Retina (tissue), 1 donor: Measurements from ENCODE around the gene ITFG2.
"Not testable (repeated sequence)": the region's sequence is repeated elsewhere in the genome, so short reads cannot be mapped to it uniquely, and the experiment has no call there.

Source experiments
- DNase-seq: peaks from one replicate; pipeline ENCODE4 v3.0.0-alpha.2; 2016

Gene ITFG2

DNA sequence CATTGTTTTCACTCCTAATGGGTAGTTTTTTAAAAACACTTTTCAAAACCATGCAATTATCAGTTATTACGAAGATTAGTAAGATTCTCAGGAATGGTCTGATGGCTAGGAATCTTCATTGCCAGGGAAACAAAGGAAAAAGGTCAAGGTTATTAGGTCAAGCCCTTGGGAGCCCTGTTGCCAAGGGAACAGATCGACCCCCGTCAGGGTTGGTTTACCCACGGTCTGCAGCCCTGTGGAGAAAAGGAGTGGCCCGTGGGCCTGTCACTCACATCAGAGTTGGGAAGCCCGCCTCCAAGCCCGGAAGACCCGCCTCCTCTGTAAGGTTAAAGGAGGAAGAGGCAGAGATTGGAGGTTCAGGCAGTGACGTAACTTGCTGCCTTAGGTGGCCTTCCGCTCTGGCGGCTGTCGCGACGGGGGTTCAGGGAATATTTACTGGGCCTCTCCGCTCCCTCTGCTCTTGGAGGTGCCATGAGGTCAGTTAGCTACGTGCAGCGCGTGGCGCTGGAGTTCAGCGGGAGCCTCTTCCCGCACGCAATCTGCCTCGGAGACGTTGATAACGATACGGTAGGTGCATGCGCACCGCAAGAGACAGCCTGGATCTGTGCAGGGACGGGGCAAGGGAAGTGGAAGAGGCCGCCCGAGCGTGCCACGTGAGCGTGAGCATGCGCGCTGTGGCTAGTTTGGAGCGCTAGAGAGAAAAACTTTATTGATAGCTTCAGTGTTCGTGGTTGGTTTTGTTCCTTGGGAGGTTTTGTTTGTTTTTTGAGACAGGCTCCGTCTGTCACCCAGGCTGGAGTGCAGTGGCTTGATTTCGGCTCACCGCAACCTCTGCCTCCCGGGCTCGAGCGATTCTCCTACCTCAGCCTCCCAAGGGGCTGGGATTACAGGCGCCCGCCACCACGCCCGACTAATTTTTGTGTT is at the start of gene ITFG2:
TSS of gene ITFG2 (plus strand) at position 379 of the 924 bp plus-strand sequence. CDS start at position 472, 93 bp downstream.
- DNase-seq, result peak; percentile 100

- DNase-seq, result no peak
Observed at GRCh38 chr12:2764398-2764797, 48.1 kb upstream of the ITFG2 start.

DNA sequence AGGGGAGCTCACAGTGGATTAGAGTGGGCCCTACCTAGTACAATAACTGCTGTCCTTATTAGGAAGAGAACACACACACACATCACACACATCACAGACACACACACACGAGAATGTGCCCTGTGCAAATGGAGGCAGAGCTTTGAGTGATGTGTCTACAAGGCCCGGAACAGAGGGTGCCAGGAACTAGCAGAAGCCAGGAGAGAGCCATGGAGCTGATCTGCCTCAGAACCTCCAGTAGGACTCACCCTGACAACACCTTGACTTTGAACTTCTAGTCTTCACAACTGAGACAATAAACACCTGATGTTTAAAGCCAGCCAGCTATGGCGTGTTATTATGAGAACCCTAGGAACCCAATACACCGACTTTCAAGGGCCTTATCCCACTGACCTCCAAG is 47.4 kb upstream of the ITFG2 start:
- no peak for DNase-seq

- DNase-seq, result no peak
Observed at GRCh38 chr12:2765608-2766007, 46.9 kb upstream of the ITFG2 start.

DNA sequence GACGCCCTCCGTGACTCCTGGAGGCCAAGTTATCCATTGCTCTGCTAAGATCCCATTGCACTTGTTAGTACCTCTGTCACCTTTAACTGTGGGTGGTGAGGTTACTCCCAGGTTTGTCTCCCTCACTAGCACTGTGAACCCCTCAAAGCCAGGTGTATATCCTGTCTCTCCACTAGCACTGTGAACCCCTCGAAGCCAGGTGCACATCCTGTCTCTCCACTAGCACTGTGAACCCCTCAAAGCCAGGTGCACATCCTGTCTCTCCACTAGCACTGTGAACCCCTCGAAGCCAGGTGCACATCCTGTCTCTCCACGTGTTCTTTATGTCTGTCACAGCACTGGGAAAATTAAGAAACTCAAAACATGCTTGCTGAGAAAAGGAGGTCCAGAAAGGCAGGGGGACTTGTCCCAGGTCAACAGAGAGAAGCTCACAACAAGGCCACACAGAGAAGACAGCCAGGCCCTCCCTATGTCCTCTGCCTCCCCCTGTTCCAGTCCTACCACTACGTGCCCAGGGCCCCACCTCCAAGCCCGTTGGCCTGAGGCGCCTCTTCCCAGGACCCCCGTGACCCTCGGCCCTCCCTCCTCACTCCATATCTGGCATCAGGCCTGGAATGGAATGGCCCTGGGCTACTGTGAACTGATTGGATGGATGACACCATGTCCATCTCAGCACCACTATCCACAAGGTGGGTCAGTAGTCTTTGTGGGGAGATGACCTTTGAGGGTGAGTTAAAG is 44.1 kb upstream of the ITFG2 start:
- DNase-seq, result no peak

- DNase-seq, result no peak
Observed at GRCh38 chr12:2769866-2770533, 42.5 kb upstream of the ITFG2 start.

- not testable (repeated sequence) for DNase-seq
Observed at GRCh38 chr12:2770544-2770943, 41.9 kb upstream of the ITFG2 start.

GRCh38 chr12:2772370-2772769 is 40.1 kb upstream of the ITFG2 start:
- DNase-seq, result no peak

GRCh38 chr12:2773199-2773875 is 39.1 kb upstream of the ITFG2 start:
- DNase-seq, result no peak

DNA sequence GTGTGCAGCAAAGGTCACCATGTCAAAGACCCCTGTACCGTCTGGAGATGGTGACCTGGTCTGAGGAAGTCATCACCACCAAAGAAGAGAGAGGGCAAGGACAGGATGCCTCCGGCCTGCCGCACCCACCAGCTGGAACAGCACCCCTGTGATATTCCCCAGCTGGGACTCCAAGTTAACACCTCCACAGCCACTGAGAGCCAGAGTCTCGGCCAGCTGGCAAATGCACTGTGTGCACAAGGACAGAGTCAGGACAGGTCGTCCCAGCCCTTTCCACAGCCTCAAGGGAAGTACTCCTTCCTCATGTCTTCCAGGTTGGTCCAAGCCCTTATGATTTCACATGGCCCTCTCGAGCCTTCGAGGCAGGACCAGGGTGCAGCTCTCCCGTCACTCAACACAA is 37.0 kb upstream of the ITFG2 start:
- no peak for DNase-seq

DNA sequence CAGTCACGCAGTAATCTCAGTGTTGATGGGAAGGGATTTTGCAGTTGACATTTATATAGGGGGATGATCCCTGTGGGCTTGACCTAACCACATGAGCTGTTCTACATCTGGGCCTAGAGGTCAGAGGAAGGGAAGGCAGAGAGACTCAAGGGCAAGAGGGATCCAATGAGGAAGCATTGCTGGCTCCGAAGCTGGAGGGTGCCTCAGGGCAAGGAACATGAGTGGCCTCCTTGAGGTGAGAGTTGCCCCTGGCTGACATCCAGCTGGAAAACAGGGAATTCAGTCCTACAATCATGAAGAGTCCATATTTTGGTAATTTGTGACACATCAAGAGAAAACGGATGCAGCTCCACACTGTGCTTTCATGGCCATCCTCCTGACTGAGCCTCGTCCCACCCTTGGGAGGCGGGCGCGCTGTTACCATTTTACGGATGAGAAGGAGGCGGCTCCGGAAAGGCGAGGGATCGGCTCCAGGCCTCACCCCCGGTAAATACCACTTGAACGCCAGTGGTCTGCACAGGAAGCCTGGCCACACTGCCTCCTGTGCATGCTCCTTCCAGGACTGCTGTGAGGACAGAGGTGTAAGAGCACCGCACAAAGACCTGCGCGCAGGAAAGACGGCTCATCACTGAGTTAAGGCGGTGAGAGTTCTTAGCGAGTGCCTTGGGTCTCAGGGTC is 36.2 kb upstream of the ITFG2 start:
- DNase-seq, result no peak

GRCh38 chr12:2779281-2779680 is 33.2 kb upstream of the ITFG2 start:
- no peak for DNase-seq

- peak; percentile 82 for DNase-seq
Observed at GRCh38 chr12:2783936-2784600, 28.4 kb upstream of the ITFG2 start.

DNA sequence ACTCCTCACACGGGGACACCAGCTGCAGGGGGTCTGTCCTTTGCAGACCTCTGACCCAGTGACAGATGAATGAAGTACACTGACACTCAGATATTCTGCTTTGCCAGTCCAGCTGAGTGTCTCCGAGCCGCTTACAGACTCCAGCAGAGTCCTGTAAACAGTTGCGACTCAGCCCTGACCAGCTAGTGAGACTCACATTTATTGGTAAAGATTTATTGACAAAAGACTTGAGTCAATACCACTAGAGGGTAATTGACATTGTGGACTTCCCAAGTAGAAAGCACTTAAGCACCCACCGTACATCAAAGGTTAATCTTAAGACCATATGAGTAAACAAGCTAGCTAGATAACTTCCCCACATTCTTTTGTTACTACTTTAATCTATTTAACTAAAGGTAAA is 27.5 kb upstream of the ITFG2 start:
- DNase-seq, result no peak

DNA sequence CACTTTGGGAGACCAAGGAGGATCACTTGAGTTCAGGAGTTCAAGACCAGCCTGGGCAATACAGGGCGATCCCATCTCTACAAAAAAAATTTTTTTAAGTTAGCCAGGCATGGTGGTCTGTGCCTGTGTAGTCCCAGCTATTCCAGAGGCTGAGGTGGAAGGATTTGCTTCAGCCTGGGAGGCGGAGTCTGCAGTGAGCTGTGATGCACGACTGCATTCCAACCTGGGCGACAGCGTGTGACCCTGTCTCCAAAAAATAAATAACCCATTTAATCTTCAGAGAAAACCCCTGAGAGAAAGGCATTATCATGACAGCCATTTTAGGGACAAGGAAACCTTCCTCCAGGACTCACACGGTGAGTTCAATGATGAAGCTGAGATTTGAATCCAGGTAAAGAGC is 21.4 kb upstream of the ITFG2 start:
- no peak for DNase-seq

GRCh38 chr12:2792671-2793500 is 19.6 kb upstream of the ITFG2 start:
- DNase-seq, result peak; percentile 23

GRCh38 chr12:2793561-2793960 is 18.9 kb upstream of the ITFG2 start:
- no peak for DNase-seq

DNA sequence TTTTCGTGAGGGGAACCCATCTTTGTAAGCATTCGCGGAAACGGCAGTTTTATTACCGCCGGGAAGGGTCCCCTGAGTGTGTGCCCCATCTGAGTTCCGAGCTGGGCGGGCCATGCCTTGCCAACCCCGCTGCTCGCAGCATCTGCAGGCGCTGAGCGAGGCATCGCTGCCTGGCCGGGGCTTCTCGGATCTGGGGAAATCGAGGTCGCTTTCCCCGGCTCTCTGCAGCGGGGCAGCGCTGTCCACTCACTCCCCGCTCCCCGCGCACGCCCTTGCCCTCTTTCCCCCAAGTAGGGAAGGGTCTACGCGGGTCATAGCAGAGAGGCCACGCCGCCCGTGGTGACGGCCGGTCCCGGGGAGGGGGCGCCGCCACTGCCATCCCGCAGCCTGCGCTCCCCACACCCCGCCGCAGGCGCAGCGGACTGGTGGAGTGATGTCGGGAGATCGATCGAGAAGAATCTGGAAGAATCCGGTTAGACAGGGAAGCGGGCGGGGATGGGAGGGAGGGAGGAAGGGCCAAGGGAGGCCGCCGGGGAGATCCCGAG is 18.2 kb upstream of the ITFG2 start:
- peak; percentile 91 for DNase-seq

GRCh38 chr12:2794736-2795289 is 17.7 kb upstream of the ITFG2 start, which contains the start of gene FKBP4:
FKBP4 (plus strand) TSS chr12:2794970; CDS start chr12:2795140, 170 bp downstream.
- DNase-seq, result peak; percentile 92
